GM23248 (cell line): Measurements from ENCODE around the gene NOP53. TPM values are rescaled to one million over a fixed set of nuclear protein-coding genes. Genes with fewer than 3 reads are reported as not detected.

ENCODE experiments used
- DNase-seq: peaks from one replicate; pipeline ENCODE4 v3.0.0-alpha.2; 2015
- H2AFZ ChIP-seq: fragments of 200-600 bp; sonication (generic); 2 replicates; pipeline ENCODE4 v1.6.1; 2016; ENCODE audit warnings: antibody characterized with exemption
- H3F3A ChIP-seq: fragments of 200-600 bp; sonication (generic); 2 replicates; pipeline ENCODE4 v1.6.1; 2016; ENCODE audit warnings: mild to moderate bottlenecking, antibody characterized with exemption, mixed run types; ENCODE audit not compliant: insufficient read depth
- H3K27ac ChIP-seq: fragments of 200-600 bp; sonication (generic); 2 replicates; pipeline ENCODE4 v1.5.1; 2016; ENCODE audit warnings: mild to moderate bottlenecking
- H3K27me3 ChIP-seq: fragments of 200-600 bp; sonication (generic); replicated peaks from 2 replicates; pipeline ENCODE4 v1.6.1; 2016; ENCODE audit warnings: mild to moderate bottlenecking; ENCODE audit not compliant: insufficient read depth
- H3K36me3 ChIP-seq: fragments of 200-600 bp; sonication (generic); 2 replicates; pipeline ENCODE4 v1.6.1; 2016; ENCODE audit warnings: low read depth, mild to moderate bottlenecking
- H3K4me1 ChIP-seq: fragments of 200-600 bp; sonication (generic); 2 replicates; pipeline ENCODE4 v1.6.1; 2016; ENCODE audit warnings: mild to moderate bottlenecking; ENCODE audit not compliant: insufficient read depth
- H3K4me2 ChIP-seq: fragments of 200-600 bp; sonication (generic); one replicate; pipeline ENCODE4 v1.6.1; 2016; ENCODE audit warnings: mild to moderate bottlenecking; ENCODE audit not compliant: unreplicated experiment
- H3K4me3 ChIP-seq: fragments of 200-600 bp; sonication (generic); 2 replicates; pipeline ENCODE4 v1.5.1; 2016; ENCODE audit warnings: mild to moderate bottlenecking
- H3K79me2 ChIP-seq: fragments of 200-600 bp; sonication (generic); 2 replicates; pipeline ENCODE4 v1.6.1; 2016; ENCODE audit warnings: mild to moderate bottlenecking; ENCODE audit not compliant: insufficient read depth
- H3K9ac ChIP-seq: fragments of 200-600 bp; sonication (generic); 2 replicates; pipeline ENCODE4 v1.6.1; 2016; ENCODE audit warnings: mild to moderate bottlenecking
- H3K9me2 ChIP-seq: fragments of 200-600 bp; sonication (generic); 2 replicates; pipeline ENCODE4 v1.6.1; 2016; ENCODE audit warnings: mixed run types, mild to moderate bottlenecking, moderate library complexity; ENCODE audit not compliant: insufficient read depth
- H3K9me3 ChIP-seq: fragments of 200-600 bp; sonication (generic); one replicate; pipeline ENCODE4 v1.6.1; 2017; ENCODE audit warnings: low read depth
- H4K20me1 ChIP-seq: fragments of 200-600 bp; sonication (generic); 2 replicates; pipeline ENCODE4 v1.6.0; 2016; ENCODE audit not compliant: insufficient read depth
- EZH2 ChIP-seq: fragments of 200-600 bp; sonication (generic); IDR thresholded peaks from 2 replicates; pipeline ENCODE4 v1.6.1; 2018; ENCODE audit warnings: antibody characterized with exemption, mild to moderate bottlenecking; ENCODE audit not compliant: insufficient read depth, poor library complexity, severe bottlenecking
- EZH2phosphoT487 ChIP-seq: fragments of 200-600 bp; sonication (generic); IDR thresholded peaks from 2 replicates; pipeline ENCODE4 v1.6.1; 2018; ENCODE audit warnings: antibody characterized with exemption, moderate library complexity, mild to moderate bottlenecking, low read depth; ENCODE audit not compliant: insufficient read depth
- WGBS, 2 experiments: methylation state at CpG; one replicate each; pipeline ENCODE4 v1.1.6; 2015 to 2017; ENCODE audit warnings: low lambda C conversion rate in 2 of 2, low coverage in 1 of 2; ENCODE audit errors: missing lambda C conversion rate in 2 of 2; 5-methylcytosine and 5-hydroxymethylcytosine counted together
- in situ Hi-C: fragments of 300-500 bp; cut with MboI; formaldehyde crosslinking; loops from 2 replicates; pipeline ENCODE4 v1.15.0; 2020
- polyA plus RNA-seq: library from polyadenylated mRNA; unstranded; fragments of >200 nt; fragmentation: Nextera tagmentation; extraction: Ambion mirVana; gene quantifications from 2 replicates; pipeline ENCODE4 v1.2.1, GENCODE V29; 2016
- total RNA-seq: library from RNA; depleted of rRNA; stranded (reverse); fragments of >200 nt; shearing (Covaris generic); gene quantifications from 2 replicates; pipeline ENCODE4 v1.2.3, GENCODE V29; 2014

The NOP53 gene
- total and polyA plus RNA-seq, 2 experiments from 2014 or later = 40.7 to 62.8 TPM

GRCh38 chr19:47719047-47719859, 26.1 kb upstream of the NOP53 start:
- peak overlapping the region; percentile 76 for H3K4me2 ChIP-seq
- in situ Hi-C loops = no loop called here
- peaks cover 61% of the 10 kb centered on the region for H3K4me1 ChIP-seq

DNA sequence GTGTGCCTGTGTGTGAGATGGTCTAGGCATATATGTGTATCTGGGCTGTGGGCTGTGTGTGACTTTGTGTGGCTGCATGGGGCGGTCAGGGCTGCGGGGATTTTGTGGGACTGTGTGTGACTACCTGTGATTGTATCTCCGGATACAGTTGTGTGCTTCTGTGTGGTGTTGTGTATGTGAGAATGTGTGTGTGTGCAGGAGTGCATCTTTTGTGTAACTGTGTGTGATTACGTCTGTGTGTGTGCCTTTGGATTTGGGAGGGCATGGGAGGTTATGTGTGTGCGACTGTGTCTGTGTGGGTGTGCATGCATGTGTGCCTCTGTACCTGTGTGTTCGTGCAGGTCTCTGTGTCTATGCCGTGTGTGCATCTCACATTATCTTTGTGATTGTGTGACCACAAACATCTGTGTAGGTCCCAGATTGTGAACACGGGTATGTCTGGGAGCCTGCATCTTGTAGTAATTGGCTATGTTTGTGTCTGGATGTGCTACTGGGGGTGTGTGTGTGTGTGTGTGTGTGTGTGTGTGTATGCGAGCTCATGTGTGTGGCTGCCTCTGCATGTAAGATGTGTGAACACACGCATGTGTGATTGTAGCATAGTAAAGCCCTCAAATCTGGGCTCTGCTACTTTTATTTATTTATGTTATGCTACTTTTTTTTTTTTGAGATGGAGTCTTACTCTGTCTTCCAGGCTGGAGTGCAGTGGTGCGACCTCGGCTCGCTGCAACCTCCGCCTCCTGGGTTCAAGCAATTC, 24.5 kb upstream of the NOP53 start:
- in situ Hi-C loops = no loop called here
- peaks cover 70% of the 10 kb centered on the region for H3K79me2 ChIP-seq
- H2AFZ ChIP-seq = no peak overlapping the region
- H3K4me1 ChIP-seq = peaks cover 58% of the 10 kb centered on the region
- no peak for DNase-seq
- peak overlapping the region; percentile 76 for H3K4me2 ChIP-seq
- H3K27me3 ChIP-seq = no peaks in the 10 kb centered on the region
- H3K9ac ChIP-seq = peak overlapping the region; percentile 79
- 0 out of 2 replicates have a peak overlapping the region, but pooled peaks have one; percentile 65 for H3K4me3 ChIP-seq
- 0 out of 2 replicates have a peak, but pooled peaks cover 4% of the 10 kb centered on the region for H4K20me1 ChIP-seq
- peaks cover 66% of the 10 kb centered on the region for H3F3A ChIP-seq
- no peaks in the 10 kb centered on the region for H3K9me3 ChIP-seq
- peaks cover 27% of the 10 kb centered on the region for H3K36me3 ChIP-seq
- H3K27ac ChIP-seq = peak overlapping the region; percentile 96
- no peak for TF ChIP-seq EZH2
- TF ChIP-seq EZH2phosphoT487 = no peak
- WGBS, 2 experiments = 81% methylated on average over 13 to 14 of the region's 14 CpGs
- H3K9me2 ChIP-seq = no peaks in the 10 kb centered on the region

More at GRCh38 chr19:47719047-47719859, 26.1 kb upstream of the NOP53 start:
- DNase-seq = peak; percentile 99
- 1 to 2% methylated on average over 19 to 26 of the region's 26 CpGs for WGBS, 2 experiments
- Histone ChIP-seq H3K27ac (peak overlapping the region; percentile 96), H3K9ac (peak overlapping the region; percentile 79), H3K9me2 (no peaks in the 10 kb centered on the region), H4K20me1 (0 out of 2 replicates have a peak, but pooled peaks cover 1% of the 10 kb centered on the region), H3K4me3 (peak overlapping the region; percentile 65), H3K36me3 (peaks cover 23% of the 10 kb centered on the region), H3K79me2 (peaks cover 71% of the 10 kb centered on the region), H3K27me3 (no peaks in the 10 kb centered on the region), H3F3A (peaks cover 62% of the 10 kb centered on the region), H2AFZ (no peak overlapping the region), H3K9me3 (no peaks in the 10 kb centered on the region)
- TF ChIP-seq EZH2 = no peak
- TF ChIP-seq EZH2phosphoT487 = no peak

GRCh38 chr19:47723581-47723940, 21.8 kb upstream of the NOP53 start:
- peak overlapping the region; percentile 64 for H3K4me3 ChIP-seq
- H3K4me1 ChIP-seq = peaks cover 65% of the 10 kb centered on the region

DNA sequence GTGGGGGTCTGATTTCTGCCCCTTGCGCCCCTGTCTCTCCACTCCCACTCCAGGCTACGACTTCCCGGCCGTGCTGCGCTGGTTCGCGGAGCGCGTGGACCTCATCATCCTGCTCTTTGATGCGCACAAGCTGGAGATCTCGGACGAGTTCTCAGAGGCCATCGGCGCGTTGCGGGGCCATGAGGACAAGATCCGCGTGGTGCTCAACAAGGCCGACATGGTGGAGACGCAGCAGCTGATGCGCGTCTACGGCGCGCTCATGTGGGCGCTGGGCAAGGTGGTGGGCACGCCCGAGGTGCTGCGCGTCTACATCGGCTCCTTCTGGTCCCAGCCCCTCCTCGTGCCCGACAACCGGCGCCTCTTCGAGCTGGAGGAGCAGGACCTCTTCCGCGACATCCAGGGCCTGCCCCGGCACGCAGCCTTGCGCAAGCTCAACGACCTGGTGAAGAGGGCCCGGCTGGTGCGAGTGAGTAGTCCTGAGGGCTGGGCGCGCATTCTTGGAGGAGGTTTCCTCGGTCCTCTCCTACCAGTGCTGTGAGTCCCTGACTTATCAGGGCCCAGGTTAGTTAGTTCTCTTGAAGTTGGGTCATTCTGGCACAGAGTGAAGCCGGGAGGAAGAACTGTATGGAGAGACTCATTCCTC, 19.5 kb upstream of the NOP53 start:
- Histone ChIP-seq H3F3A (peaks cover 69% of the 10 kb centered on the region), H2AFZ (no peak overlapping the region), H3K36me3 (peaks cover 36% of the 10 kb centered on the region), H3K27ac (peak overlapping the region; percentile 57), H3K4me3 (no peak overlapping the region), H3K27me3 (no peaks in the 10 kb centered on the region), H3K4me1 (peaks cover 64% of the 10 kb centered on the region), H3K9me3 (no peaks in the 10 kb centered on the region), H3K79me2 (peaks cover 79% of the 10 kb centered on the region), H4K20me1 (0 out of 2 replicates have a peak, but pooled peaks cover 4% of the 10 kb centered on the region), H3K4me2 (no peak overlapping the region), H3K9ac (no peak overlapping the region), H3K9me2 (no peaks in the 10 kb centered on the region)
- 95 to 99% methylated on average over 42 to 48 of the region's 48 CpGs for WGBS, 2 experiments
- no peak for TF ChIP-seq EZH2
- no peak for TF ChIP-seq EZH2phosphoT487
- in situ Hi-C loops = no loop called here
- DNase-seq = no peak

More at GRCh38 chr19:47723581-47723940, 21.8 kb upstream of the NOP53 start:
- Histone ChIP-seq H3K27me3 (no peaks in the 10 kb centered on the region), H3K9ac (peak overlapping the region; percentile 87), H3K4me2 (peak overlapping the region; percentile 93), H3K9me2 (no peaks in the 10 kb centered on the region), H3F3A (peaks cover 68% of the 10 kb centered on the region), H3K79me2 (peaks cover 71% of the 10 kb centered on the region), H2AFZ (no peak overlapping the region), H3K27ac (peak overlapping the region; percentile 96), H4K20me1 (0 out of 2 replicates have a peak, but pooled peaks cover 4% of the 10 kb centered on the region), H3K36me3 (peaks cover 28% of the 10 kb centered on the region), H3K9me3 (no peaks in the 10 kb centered on the region)
- in situ Hi-C loops = no loop called here
- no peak for TF ChIP-seq EZH2
- TF ChIP-seq EZH2phosphoT487 = no peak
- 0 to 3% methylated on average over 2 to 7 of the region's 7 CpGs for WGBS, 2 experiments
- peak; percentile 88 for DNase-seq
